HG03378 (cell line): ENCODE results near the gene DTD2.

Source experiments
- ATAC-seq: cut with Tn5 transposase; IDR thresholded peaks from one replicate; pipeline ENCODE4 v1.9.1; 2021; ENCODE audit warnings: mild to moderate bottlenecking, moderate library complexity; ENCODE audit not compliant: unreplicated experiment

The DTD2 gene

DNA sequence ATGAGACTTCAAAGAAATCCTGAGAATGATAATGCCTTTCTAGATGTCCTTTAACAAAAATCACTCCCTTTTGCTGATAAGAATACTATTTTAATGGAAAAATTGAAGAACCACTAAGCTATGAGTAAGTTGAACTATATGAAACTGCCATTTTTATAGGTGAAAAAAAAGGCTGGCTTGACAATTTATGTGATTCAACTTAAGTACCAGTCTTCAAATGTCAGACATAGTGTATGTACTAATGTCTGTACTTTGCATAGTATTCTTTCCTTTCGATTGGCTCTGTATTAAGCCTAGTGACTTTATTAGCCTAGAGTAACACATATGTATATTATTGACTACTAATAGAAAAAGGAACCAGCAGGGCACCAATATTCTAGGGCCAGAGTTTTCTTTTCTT lies 48.9 kb downstream of the DTD2 start:
- ATAC-seq: no peak

GRCh38 chr14:31405599-31406232 lies 51.6 kb downstream of the DTD2 start:
- no peak for ATAC-seq

- no peak for ATAC-seq
These were observed 52.2 kb downstream of the DTD2 start for GRCh38 chr14:31405106-31405505.

GRCh38 chr14:31403707-31404106 lies 53.6 kb downstream of the DTD2 start:
- no peak for ATAC-seq

DNA sequence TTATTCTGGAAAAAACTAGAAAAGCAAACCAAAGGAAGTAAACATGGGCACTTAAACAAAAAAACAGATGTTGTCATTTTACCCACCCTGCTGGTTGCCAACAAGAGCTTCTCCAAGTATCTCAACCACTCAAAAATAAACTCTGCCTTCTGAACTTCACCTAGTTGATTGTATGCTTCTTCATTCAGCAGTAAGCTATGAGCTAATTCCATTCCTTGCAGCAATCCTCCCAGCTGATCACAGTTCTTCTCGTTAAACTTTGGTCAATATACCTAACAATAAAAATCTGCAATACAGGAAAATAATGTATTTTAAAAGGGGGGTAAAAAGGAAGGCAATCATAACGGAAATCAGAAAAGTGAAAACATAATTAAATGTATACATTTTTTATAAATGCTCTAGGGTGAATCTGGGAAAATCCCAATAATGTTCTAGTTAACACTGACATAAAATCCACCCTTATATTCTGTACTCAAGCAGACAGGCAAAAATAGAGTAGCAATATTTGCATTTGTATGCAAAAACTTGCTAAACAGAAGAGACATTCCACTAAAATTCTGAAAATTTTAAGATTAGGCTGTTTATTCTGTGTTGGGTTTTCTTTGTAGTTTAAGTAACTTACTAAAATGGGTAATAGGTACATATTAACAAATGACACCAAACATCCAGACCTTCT lies 54.4 kb downstream of the DTD2 start:
- no peak for ATAC-seq

DNA sequence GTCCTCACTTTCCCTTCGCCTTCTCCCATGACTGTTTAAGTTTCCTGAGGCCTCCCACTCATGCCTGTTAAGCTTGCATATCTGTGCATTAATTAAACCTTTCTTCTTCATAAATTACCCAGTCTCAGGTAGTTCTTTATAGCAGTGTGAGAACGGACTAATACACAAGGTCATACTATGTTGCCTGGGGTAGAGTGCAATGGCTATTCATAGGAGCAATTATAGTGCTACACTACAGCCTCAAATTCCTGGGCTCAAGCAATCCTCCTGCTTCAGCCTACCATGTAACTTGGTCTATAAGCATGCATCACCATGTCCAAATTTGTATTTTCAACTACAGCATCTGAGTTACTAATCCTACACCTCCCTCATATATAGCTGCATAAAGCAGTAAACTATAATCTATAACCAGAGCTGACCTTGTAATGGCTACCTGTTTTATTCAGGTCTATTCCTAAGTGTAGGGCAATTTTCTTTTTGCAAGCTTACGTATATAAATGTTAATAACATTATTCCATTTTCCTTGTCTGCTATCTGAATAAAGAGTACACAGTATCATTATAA lies 55.9 kb downstream of the DTD2 start:
- ATAC-seq: no peak

- ATAC-seq: no peak
These were observed 57.2 kb downstream of the DTD2 start for GRCh38 chr14:31400031-31400638.
